GM23248 (cell line): ENCODE results near the gene CELF1. TPM values are rescaled to one million over a fixed set of nuclear protein-coding genes. Genes with fewer than 3 reads are reported as not detected.

ENCODE experiments used
- DNase-seq: peaks from one replicate; pipeline ENCODE4 v3.0.0-alpha.2; 2015
- H2AFZ ChIP-seq: fragments of 200-600 bp; sonication (generic); 2 replicates; pipeline ENCODE4 v1.6.1; 2016; ENCODE audit warnings: antibody characterized with exemption
- H3F3A ChIP-seq: fragments of 200-600 bp; sonication (generic); 2 replicates; pipeline ENCODE4 v1.6.1; 2016; ENCODE audit warnings: mild to moderate bottlenecking, antibody characterized with exemption, mixed run types; ENCODE audit not compliant: insufficient read depth
- H3K27ac ChIP-seq: fragments of 200-600 bp; sonication (generic); 2 replicates; pipeline ENCODE4 v1.5.1; 2016; ENCODE audit warnings: mild to moderate bottlenecking
- H3K27me3 ChIP-seq: fragments of 200-600 bp; sonication (generic); replicated peaks from 2 replicates; pipeline ENCODE4 v1.6.1; 2016; ENCODE audit warnings: mild to moderate bottlenecking; ENCODE audit not compliant: insufficient read depth
- H3K36me3 ChIP-seq: fragments of 200-600 bp; sonication (generic); 2 replicates; pipeline ENCODE4 v1.6.1; 2016; ENCODE audit warnings: low read depth, mild to moderate bottlenecking
- H3K4me1 ChIP-seq: fragments of 200-600 bp; sonication (generic); 2 replicates; pipeline ENCODE4 v1.6.1; 2016; ENCODE audit warnings: mild to moderate bottlenecking; ENCODE audit not compliant: insufficient read depth
- H3K4me2 ChIP-seq: fragments of 200-600 bp; sonication (generic); one replicate; pipeline ENCODE4 v1.6.1; 2016; ENCODE audit warnings: mild to moderate bottlenecking; ENCODE audit not compliant: unreplicated experiment
- H3K4me3 ChIP-seq: fragments of 200-600 bp; sonication (generic); 2 replicates; pipeline ENCODE4 v1.5.1; 2016; ENCODE audit warnings: mild to moderate bottlenecking
- H3K79me2 ChIP-seq: fragments of 200-600 bp; sonication (generic); 2 replicates; pipeline ENCODE4 v1.6.1; 2016; ENCODE audit warnings: mild to moderate bottlenecking; ENCODE audit not compliant: insufficient read depth
- H3K9ac ChIP-seq: fragments of 200-600 bp; sonication (generic); 2 replicates; pipeline ENCODE4 v1.6.1; 2016; ENCODE audit warnings: mild to moderate bottlenecking
- H3K9me2 ChIP-seq: fragments of 200-600 bp; sonication (generic); 2 replicates; pipeline ENCODE4 v1.6.1; 2016; ENCODE audit warnings: mixed run types, mild to moderate bottlenecking, moderate library complexity; ENCODE audit not compliant: insufficient read depth
- H3K9me3 ChIP-seq: fragments of 200-600 bp; sonication (generic); one replicate; pipeline ENCODE4 v1.6.1; 2017; ENCODE audit warnings: low read depth
- H4K20me1 ChIP-seq: fragments of 200-600 bp; sonication (generic); 2 replicates; pipeline ENCODE4 v1.6.0; 2016; ENCODE audit not compliant: insufficient read depth
- EZH2 ChIP-seq: fragments of 200-600 bp; sonication (generic); IDR thresholded peaks from 2 replicates; pipeline ENCODE4 v1.6.1; 2018; ENCODE audit warnings: antibody characterized with exemption, mild to moderate bottlenecking; ENCODE audit not compliant: insufficient read depth, poor library complexity, severe bottlenecking
- EZH2phosphoT487 ChIP-seq: fragments of 200-600 bp; sonication (generic); IDR thresholded peaks from 2 replicates; pipeline ENCODE4 v1.6.1; 2018; ENCODE audit warnings: antibody characterized with exemption, moderate library complexity, mild to moderate bottlenecking, low read depth; ENCODE audit not compliant: insufficient read depth
- WGBS, 2 experiments: methylation state at CpG; one replicate each; pipeline ENCODE4 v1.1.6; 2015 to 2017; ENCODE audit warnings: low lambda C conversion rate in 2 of 2, low coverage in 1 of 2; ENCODE audit errors: missing lambda C conversion rate in 2 of 2; 5-methylcytosine and 5-hydroxymethylcytosine counted together
- in situ Hi-C: fragments of 300-500 bp; cut with MboI; formaldehyde crosslinking; loops from 2 replicates; pipeline ENCODE4 v1.15.0; 2020
- polyA plus RNA-seq: library from polyadenylated mRNA; unstranded; fragments of >200 nt; fragmentation: Nextera tagmentation; extraction: Ambion mirVana; gene quantifications from 2 replicates; pipeline ENCODE4 v1.2.1, GENCODE V29; 2016
- total RNA-seq: library from RNA; depleted of rRNA; stranded (reverse); fragments of >200 nt; shearing (Covaris generic); gene quantifications from 2 replicates; pipeline ENCODE4 v1.2.3, GENCODE V29; 2014

Gene CELF1
- total and polyA plus RNA-seq, 2 experiments from 2014 or later, result 51.7 to 70.9 TPM

GRCh38 chr11:47441421-47441820, 111.5 kb downstream of the CELF1 start:
- H3K27ac ChIP-seq, result no peak overlapping the region
- DNase-seq, result no peak
- TF ChIP-seq EZH2 (no peak), EZH2phosphoT487 (no peak)
- no peaks in the 10 kb centered on the region for H3K79me2 ChIP-seq
- no peak overlapping the region for H3K9ac ChIP-seq
- H2AFZ ChIP-seq, result no peak overlapping the region
- H3F3A ChIP-seq, result no peaks in the 10 kb centered on the region
- no peaks in the 10 kb centered on the region for H3K27me3 ChIP-seq
- H3K4me2 ChIP-seq, result no peak overlapping the region
- H3K4me1 ChIP-seq, result no peaks in the 10 kb centered on the region
- no peaks in the 10 kb centered on the region for H3K9me3 ChIP-seq
- WGBS, 2 experiments, result 80 to 81% methylated on average over 11 to 12 of the region's 12 CpGs
- H3K36me3 ChIP-seq, result no peaks in the 10 kb centered on the region
- no peaks in the 10 kb centered on the region for H3K9me2 ChIP-seq
- in situ Hi-C loops, result loop anchor here (10.0 kb wide), 1 partner anchor 67 kb away; the partner anchor contains the start of gene SPI1
- H4K20me1 ChIP-seq, result no peaks in the 10 kb centered on the region
- H3K4me3 ChIP-seq, result no peak overlapping the region

GRCh38 chr11:47440054-47440476, 112.9 kb downstream of the CELF1 start:
- no peak for TF ChIP-seq EZH2
- 37 to 44% methylated on average over 2 of the region's 2 CpGs for WGBS, 2 experiments
- H3K4me3 ChIP-seq, result no peak overlapping the region
- no peaks in the 10 kb centered on the region for H3K9me3 ChIP-seq
- no peaks in the 10 kb centered on the region for H3K4me1 ChIP-seq
- in situ Hi-C loops, result loop anchor here (10.0 kb wide), 1 partner anchor 65 kb away; the partner anchor contains the start of gene SPI1
- no peak for DNase-seq
- no peaks in the 10 kb centered on the region for H3K27me3 ChIP-seq
- H2AFZ ChIP-seq, result no peak overlapping the region
- no peaks in the 10 kb centered on the region for H3K9me2 ChIP-seq
- no peaks in the 10 kb centered on the region for H3K36me3 ChIP-seq
- no peak overlapping the region for H3K9ac ChIP-seq
- no peak overlapping the region for H3K4me2 ChIP-seq
- H4K20me1 ChIP-seq, result no peaks in the 10 kb centered on the region
- no peak overlapping the region for H3K27ac ChIP-seq
- H3K79me2 ChIP-seq, result no peaks in the 10 kb centered on the region
- H3F3A ChIP-seq, result peaks cover 5% of the 10 kb centered on the region; the same call in 1 of the 2 replicates

GRCh38 chr11:47438721-47439120, 114.2 kb downstream of the CELF1 start:
- H3F3A ChIP-seq, result peaks cover 13% of the 10 kb centered on the region
- H3K4me2 ChIP-seq, result no peak overlapping the region
- no peaks in the 10 kb centered on the region for H3K36me3 ChIP-seq
- H3K9ac ChIP-seq, result no peak overlapping the region
- H3K79me2 ChIP-seq, result no peaks in the 10 kb centered on the region
- no peaks in the 10 kb centered on the region for H3K9me2 ChIP-seq
- H2AFZ ChIP-seq, result no peak overlapping the region
- H3K4me3 ChIP-seq, result no peak overlapping the region
- no peaks in the 10 kb centered on the region for H4K20me1 ChIP-seq
- in situ Hi-C loops, result no loop called here
- H3K27ac ChIP-seq, result no peak overlapping the region
- TF ChIP-seq EZH2, result no peak
- TF ChIP-seq EZH2phosphoT487, result no peak
- no peak for DNase-seq
- H3K27me3 ChIP-seq, result no peaks in the 10 kb centered on the region
- H3K9me3 ChIP-seq, result no peaks in the 10 kb centered on the region
- 94 to 98% methylated on average over 14 to 18 of the region's 18 CpGs for WGBS, 2 experiments
- H3K4me1 ChIP-seq, result peaks cover 10% of the 10 kb centered on the region

GRCh38 chr11:47437746-47438418, 115.0 kb downstream of the CELF1 start:
- in situ Hi-C loops, result no loop called here
- Histone ChIP-seq H3K4me2 (no peak overlapping the region), H3K27ac (no peak overlapping the region), H3K9ac (no peak overlapping the region), H3K79me2 (no peaks in the 10 kb centered on the region), H3K9me3 (no peaks in the 10 kb centered on the region), H3K27me3 (no peaks in the 10 kb centered on the region), H2AFZ (no peak overlapping the region), H3F3A (peaks cover 13% of the 10 kb centered on the region), H3K9me2 (no peaks in the 10 kb centered on the region), H4K20me1 (no peaks in the 10 kb centered on the region), H3K4me3 (no peak overlapping the region), H3K4me1 (peaks cover 10% of the 10 kb centered on the region), H3K36me3 (no peaks in the 10 kb centered on the region)
- TF ChIP-seq EZH2 (no peak), EZH2phosphoT487 (no peak)
- DNase-seq, result no peak
- WGBS, 2 experiments, result 41 to 44% methylated on average over 16 of the region's 16 CpGs
